Ishikawa (cell line): ENCODE measurements around the gene PGBD5.

Experiments used
- CEBPB ChIP-seq: IDR thresholded peaks from 2 replicates; pipeline ENCODE4 v1.6.1; 2012
- CREB1 ChIP-seq: IDR thresholded peaks from 2 replicates; pipeline ENCODE4 v1.6.1; 2012; ENCODE audit warnings: low read depth
- EGR1 ChIP-seq: IDR thresholded peaks from 2 replicates; pipeline ENCODE4 v1.6.1; 2012
- EP300 ChIP-seq: IDR thresholded peaks from 2 replicates; pipeline ENCODE4 v1.6.1; 2012; ENCODE audit warnings: borderline replicate concordance
- FOXM1 ChIP-seq: IDR thresholded peaks from 2 replicates; pipeline ENCODE4 v1.6.1; 2012; ENCODE audit warnings: low read depth, borderline replicate concordance
- MAX ChIP-seq: IDR thresholded peaks from 2 replicates; pipeline ENCODE4 v1.6.1; 2012
- NFIC ChIP-seq: IDR thresholded peaks from 2 replicates; pipeline ENCODE4 v1.6.1; 2012
- RAD21 ChIP-seq: IDR thresholded peaks from 2 replicates; pipeline ENCODE4 v1.6.1; 2012; ENCODE audit warnings: low read depth
- REST ChIP-seq: IDR thresholded peaks from 2 replicates; pipeline ENCODE4 v1.6.1; 2012; ENCODE audit warnings: low read depth, mild to moderate bottlenecking
- TAF1 ChIP-seq: IDR thresholded peaks from 2 replicates; pipeline ENCODE4 v1.6.1; 2012; ENCODE audit warnings: low read depth, mild to moderate bottlenecking
- TCF12 ChIP-seq: IDR thresholded peaks from 2 replicates; pipeline ENCODE4 v1.6.1; 2012; ENCODE audit warnings: low read depth
- TEAD4 ChIP-seq: IDR thresholded peaks from 2 replicates; pipeline ENCODE4 v1.6.1; 2012
- USF1 ChIP-seq: IDR thresholded peaks from 2 replicates; pipeline ENCODE4 v1.6.1; 2012
- YY1 ChIP-seq: IDR thresholded peaks from 2 replicates; pipeline ENCODE4 v1.6.1; 2012; ENCODE audit warnings: low read depth

Gene PGBD5

GRCh38 chr1:230332061-230332460, 94.1 kb downstream of the PGBD5 start:
- no peak for TF ChIP-seq USF1
- no peak for TF ChIP-seq CREB1
- no peak for TF ChIP-seq TAF1
- no peak for TF ChIP-seq EGR1
- no peak for TF ChIP-seq EP300
- no peak for TF ChIP-seq TEAD4
- no peak for TF ChIP-seq TCF12

GRCh38 chr1:230330157-230330556, 96.0 kb downstream of the PGBD5 start:
- TF ChIP-seq FOXM1, result no peak
- TF ChIP-seq EP300, result no peak
- TF ChIP-seq TAF1, result no peak

GRCh38 chr1:230328342-230329015, 97.7 kb downstream of the PGBD5 start:
- TF ChIP-seq RAD21 (no peak), EP300 (no peak), TCF12 (no peak), USF1 (no peak), EGR1 (no peak), CEBPB (no peak), TEAD4 (no peak), FOXM1 (no peak), YY1 (no peak)

- TF ChIP-seq MAX, result no peak
Observed at GRCh38 chr1:230327892-230328284, 98.2 kb downstream of the PGBD5 start.

GRCh38 chr1:230326971-230327891, 98.9 kb downstream of the PGBD5 start:
- peak; percentile 26; the same call in 1 of the 2 replicates for TF ChIP-seq CEBPB
- TF ChIP-seq EGR1, result no peak
- TF ChIP-seq YY1, result no peak

GRCh38 chr1:230323686-230324085, 102.4 kb downstream of the PGBD5 start:
- no peak for TF ChIP-seq REST
- no peak for TF ChIP-seq NFIC
- no peak for TF ChIP-seq CEBPB
- no peak for TF ChIP-seq USF1
- TF ChIP-seq MAX, result no peak
- TF ChIP-seq EGR1, result no peak
- no peak for TF ChIP-seq CREB1

- TF ChIP-seq REST, result no peak
Observed at GRCh38 chr1:230322967-230323547, 103.1 kb downstream of the PGBD5 start.
